Ascending aorta (tissue), 2 donors: ENCODE data around the gene BEND7. TPM values are rescaled to one million over a fixed set of nuclear protein-coding genes. Genes with fewer than 3 reads are reported as not detected.
"Not testable (repeated sequence)": the region's sequence is repeated elsewhere in the genome, so short reads cannot be mapped to it uniquely, and the experiment has no call there.

ENCODE experiments used
- DNase-seq, 2 donors: peaks; one replicate each; pipeline ENCODE4 v3.0.0-alpha.2; 2019; ENCODE audit warnings: low spot score in 2 of 2
- H3K27ac ChIP-seq, 2 donors: fragments of 200-600 bp; sonication (generic); one replicate each; pipeline ENCODE4 v1.5.1; 2016 to 2017; ENCODE audit warnings: mild to moderate bottlenecking in 1 of 2
- H3K27me3 ChIP-seq: fragments of 200-600 bp; sonication (generic); one replicate; pipeline ENCODE4 v1.5.1; 2017
- H3K36me3 ChIP-seq, 2 donors: fragments of 200-600 bp; sonication (generic); one replicate each; pipeline ENCODE4 v1.5.1; 2016
- H3K4me1 ChIP-seq, 2 donors: fragments of 200-600 bp; sonication (generic); one replicate each; pipeline ENCODE4 v1.5.1; 2016 to 2017; ENCODE audit warnings: mild to moderate bottlenecking in 1 of 2
- H3K4me3 ChIP-seq, 2 donors: fragments of 200-600 bp; sonication (generic); one replicate each; pipeline ENCODE4 v1.5.1; 2016 to 2017; ENCODE audit warnings: mild to moderate bottlenecking in 1 of 2
- H3K9me3 ChIP-seq, 2 donors: fragments of 200-600 bp; sonication (generic); one replicate each; pipeline ENCODE4 v1.5.1; 2016
- CTCF ChIP-seq, 3 experiments: fragments of 200-600 bp in 2 of 3; fragments of 450-650 bp in 1 of 3; sonication (generic) in 2 of 3; IDR thresholded peaks; one replicate each; pipeline ENCODE4 v1.5.1; 2016 to 2019; ENCODE audit warnings: antibody characterized with exemption in 3 of 3, mild to moderate bottlenecking in 1 of 3, moderate library complexity in 1 of 3
- intact Hi-C: fragments of 100-400 bp; cut with DNase I; formaldehyde crosslinking; loops from one replicate; pipeline ENCODE4 v1.15.1; 2023
- total RNA-seq: library from RNA; depleted of rRNA; stranded (reverse); fragments of >200 nt; gene quantifications from one replicate; pipeline ENCODE4 v1.1.0, GENCODE V29; 2016

The BEND7 gene
- total RNA-seq, 1 donor from 2014 or later: 6.9 TPM

- TF ChIP-seq CTCF (IDR thresholded peaks at IDR 0.05): no peak
- no peak overlapping the region for H3K27ac ChIP-seq
- no peaks in the 10 kb centered on the region for H3K9me3 ChIP-seq
- H3K36me3 ChIP-seq: no peaks in the 10 kb centered on the region
- no peaks in the 10 kb centered on the region for H3K4me1 ChIP-seq
- intact Hi-C loops: no loop called here
- H3K4me3 ChIP-seq: no peak overlapping the region
- no peaks in the 10 kb centered on the region for H3K27me3 ChIP-seq
- DNase-seq: no peak
Measured at GRCh38 chr10:13542533-13542932, 13.7 kb upstream of the BEND7 start.

- H3K36me3 ChIP-seq, DNase-seq, H3K27me3 ChIP-seq, H3K9me3 ChIP-seq, H3K4me1 ChIP-seq, H3K4me3 ChIP-seq, H3K27ac ChIP-seq, intact Hi-C loops: not testable (repeated sequence)
Measured at GRCh38 chr10:13537985-13538384, 9.2 kb upstream of the BEND7 start.

- intact Hi-C loops: no loop called here
Measured at GRCh38 chr10:13536674-13537366, 8.0 kb upstream of the BEND7 start.

GRCh38 chr10:13535346-13535745 is 6.5 kb upstream of the BEND7 start:
- DNase-seq: no peak
- Histone ChIP-seq H3K27me3 (no peaks in the 10 kb centered on the region), H3K36me3 (no peaks in the 10 kb centered on the region), H3K9me3 (no peaks in the 10 kb centered on the region), H3K4me3 (no peak overlapping the region), H3K27ac (no peak overlapping the region), H3K4me1 (no peaks in the 10 kb centered on the region)
- no peak for TF ChIP-seq CTCF (IDR thresholded peaks at IDR 0.05)
- intact Hi-C loops: no loop called here

More at GRCh38 chr10:13536674-13537366, 8.0 kb upstream of the BEND7 start:
- TF ChIP-seq CTCF (IDR thresholded peaks at IDR 0.05): peak in 2 of 3 experiments; percentile 30 to 47
- Histone ChIP-seq H3K27me3 (no peaks in the 10 kb centered on the region), H3K9me3 (no peaks in the 10 kb centered on the region), H3K27ac (no peak overlapping the region), H3K36me3 (no peaks in the 10 kb centered on the region), H3K4me1 (no peaks in the 10 kb centered on the region), H3K4me3 (no peak overlapping the region)
- DNase-seq: no peak

- Histone ChIP-seq H3K27me3 (no peaks in the 10 kb centered on the region), H3K27ac (peak overlapping the region; percentile 62 to 64), H3K4me1 (peaks cover 0 to 5% of the 10 kb centered on the region in 2 donors), H3K36me3 (no peaks in the 10 kb centered on the region), H3K9me3 (no peaks in the 10 kb centered on the region), H3K4me3 (peak overlapping the region in 1 of 2 donors; percentile 69)
- intact Hi-C loops: loop anchor here (2.0 to 5.0 kb wide), 3 partner anchors 57 to 227 kb away; partner anchors contain the start of genes PHYH, PRPF18 and SEPHS1
- no peak for DNase-seq
- TF ChIP-seq CTCF (IDR thresholded peaks at IDR 0.05): no peak
Measured at GRCh38 chr10:13529714-13529973, 830 bp upstream of the BEND7 start.

- no peak for TF ChIP-seq CTCF (IDR thresholded peaks at IDR 0.05)
- Histone ChIP-seq H3K9me3 (no peaks in the 10 kb centered on the region), H3K36me3 (peaks cover 0 to 2% of the 10 kb centered on the region in 2 donors), H3K4me1 (peaks cover 0 to 5% of the 10 kb centered on the region in 2 donors), H3K27me3 (no peaks in the 10 kb centered on the region), H3K27ac (peak overlapping the region; percentile 65 to 82), H3K4me3 (peak overlapping the region; percentile 53 to 80)
- intact Hi-C loops: loop anchor here (2.0 to 5.0 kb wide), 3 partner anchors 59 to 226 kb away; partner anchors contain the start of genes PHYH, PRPF18 and SEPHS1
- DNase-seq: no peak
Measured at GRCh38 chr10:13528123-13528874, 515 bp downstream of the BEND7 start.
